Nephron progenitor cell (in vitro differentiated cells): Measurements from ENCODE around the gene INPP5B.
"Not testable (repeated sequence)": the region's sequence is repeated elsewhere in the genome, so short reads cannot be mapped to it uniquely, and the experiment has no call there.

Experiments
- DNase-seq: peaks from one replicate; pipeline ENCODE4 v3.0.0; 2021
- H3K27ac Mint-ChIP-seq: 2 replicates; pipeline ENCODE4 v1.8.0; 2021; ENCODE audit warnings: mild to moderate bottlenecking, moderate library complexity, mixed read lengths
- H3K27me3 Mint-ChIP-seq: 2 replicates; pipeline ENCODE4 v1.8.0; 2021; ENCODE audit warnings: mild to moderate bottlenecking, low read depth, mixed read lengths; ENCODE audit not compliant: poor library complexity
- H3K36me3 Mint-ChIP-seq: 2 replicates; pipeline ENCODE4 v1.8.0; 2021; ENCODE audit warnings: low read depth, mixed read lengths
- H3K4me1 Mint-ChIP-seq: 2 replicates; pipeline ENCODE4 v1.8.0; 2021; ENCODE audit warnings: mixed read lengths
- H3K4me3 Mint-ChIP-seq: 2 replicates; pipeline ENCODE4 v1.8.0; 2021; ENCODE audit warnings: mild to moderate bottlenecking, moderate library complexity, mixed read lengths
- H3K9me3 Mint-ChIP-seq: 2 replicates; pipeline ENCODE4 v1.8.0; 2021; ENCODE audit warnings: mild to moderate bottlenecking, moderate library complexity, mixed read lengths
- CTCF ChIP-seq: fragments of 200-600 bp; sonication (generic); IDR thresholded peaks from 2 replicates; pipeline ENCODE4 v1.5.0; 2021; ENCODE audit warnings: antibody characterized with exemption

The INPP5B gene

GRCh38 chr1:37983546-37983945, 36.7 kb upstream of the INPP5B start:
- Mint-ChIP-seq H3K9me3 (no peaks in the 10 kb centered on the region), H3K4me3 (no peak overlapping the region), H3K27me3 (no peaks in the 10 kb centered on the region), H3K36me3 (peaks cover 64% of the 10 kb centered on the region), H3K4me1 (peaks cover 9% of the 10 kb centered on the region), H3K27ac (no peak overlapping the region)
- no peak for TF ChIP-seq CTCF
- DNase-seq, result no peak

GRCh38 chr1:37978541-37978940, 31.7 kb upstream of the INPP5B start:
- DNase-seq, result no peak
- H3K36me3 Mint-ChIP-seq, result peaks cover 72% of the 10 kb centered on the region
- no peak overlapping the region for H3K4me3 Mint-ChIP-seq
- no peak for TF ChIP-seq CTCF
- no peaks in the 10 kb centered on the region for H3K4me1 Mint-ChIP-seq
- peak overlapping the region; percentile 88 for H3K27ac Mint-ChIP-seq
- peaks cover 3% of the 10 kb centered on the region for H3K27me3 Mint-ChIP-seq
- H3K9me3 Mint-ChIP-seq, result peaks cover 15% of the 10 kb centered on the region

- not testable (repeated sequence) for H3K4me3 Mint-ChIP-seq, DNase-seq, H3K27ac Mint-ChIP-seq, H3K27me3 Mint-ChIP-seq, H3K4me1 Mint-ChIP-seq
- Mint-ChIP-seq H3K36me3 (peaks cover 85% of the 10 kb centered on the region), H3K9me3 (peaks cover 32% of the 10 kb centered on the region)
- peak; percentile 46 for TF ChIP-seq CTCF
Measured at GRCh38 chr1:37975083-37975482, 28.2 kb upstream of the INPP5B start.

GRCh38 chr1:37974567-37974966, 27.7 kb upstream of the INPP5B start:
- no peak overlapping the region for H3K27ac Mint-ChIP-seq

GRCh38 chr1:37973684-37974083, 26.8 kb upstream of the INPP5B start:
- Mint-ChIP-seq H3K9me3 (peaks cover 32% of the 10 kb centered on the region), H3K36me3 (peaks cover 80% of the 10 kb centered on the region)
- H3K4me1 Mint-ChIP-seq, DNase-seq, H3K4me3 Mint-ChIP-seq, H3K27me3 Mint-ChIP-seq, H3K27ac Mint-ChIP-seq: not testable (repeated sequence)

More at GRCh38 chr1:37974567-37974966, 27.7 kb upstream of the INPP5B start:
- TF ChIP-seq CTCF, result no peak
- H3K9me3 Mint-ChIP-seq, result peaks cover 32% of the 10 kb centered on the region
- peaks cover 82% of the 10 kb centered on the region for H3K36me3 Mint-ChIP-seq
- no peak overlapping the region for H3K4me3 Mint-ChIP-seq
- peaks cover 3% of the 10 kb centered on the region for H3K27me3 Mint-ChIP-seq
- no peak for DNase-seq
- H3K4me1 Mint-ChIP-seq, result no peaks in the 10 kb centered on the region

- H3K27ac Mint-ChIP-seq, result no peak overlapping the region
- H3K36me3 Mint-ChIP-seq, result peaks cover 71% of the 10 kb centered on the region
Measured at GRCh38 chr1:37965301-37965700, 18.4 kb upstream of the INPP5B start.

GRCh38 chr1:37964106-37964505, 17.3 kb upstream of the INPP5B start:
- not testable (repeated sequence) for H3K4me1 Mint-ChIP-seq, DNase-seq, H3K9me3 Mint-ChIP-seq, H3K27me3 Mint-ChIP-seq, H3K4me3 Mint-ChIP-seq
- peaks cover 72% of the 10 kb centered on the region for H3K36me3 Mint-ChIP-seq
- peak overlapping the region; percentile 42 for H3K27ac Mint-ChIP-seq

More at GRCh38 chr1:37965301-37965700, 18.4 kb upstream of the INPP5B start:
- DNase-seq, result no peak
- Mint-ChIP-seq H3K27me3 (no peaks in the 10 kb centered on the region), H3K9me3 (no peaks in the 10 kb centered on the region), H3K4me1 (no peaks in the 10 kb centered on the region), H3K4me3 (no peak overlapping the region)
- TF ChIP-seq CTCF, result no peak
